ENCODE measurements around the gene C9orf43. TPM values are rescaled to one million over a fixed set of nuclear protein-coding genes. Genes with fewer than 3 reads are reported as not detected.

The C9orf43 gene
- total RNA-seq, 4 donors from 2014 or later: 0.57 to 2.2 (median 2.1) TPM

DNA sequence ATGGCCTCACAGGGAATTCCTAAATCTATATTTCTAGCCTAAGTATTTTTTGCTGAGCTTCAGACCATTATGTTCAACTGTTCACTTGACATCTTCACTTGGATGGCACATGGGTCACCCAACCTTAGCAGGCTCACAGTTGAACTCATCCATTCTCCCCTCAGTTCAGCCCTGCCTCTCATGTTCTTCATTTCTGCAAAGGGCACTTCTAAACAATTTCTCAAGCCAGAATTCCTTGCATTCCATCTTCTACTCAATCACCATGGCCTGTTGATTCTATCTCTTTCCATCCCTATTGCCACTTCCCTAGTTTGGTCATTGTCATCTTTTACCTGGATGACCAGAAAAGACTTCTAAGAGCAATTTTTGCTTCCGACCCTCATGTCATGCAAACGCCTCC is 45.7 kb downstream of the C9orf43 start:
- TF ChIP-seq POLR2A (IDR thresholded peaks at IDR 0.05) (no peak), POLR2AphosphoS5 (IDR thresholded peaks at IDR 0.05) (no peak), EP300 (IDR thresholded peaks at IDR 0.05) (no peak)
- TF ChIP-seq, protein P1, sequence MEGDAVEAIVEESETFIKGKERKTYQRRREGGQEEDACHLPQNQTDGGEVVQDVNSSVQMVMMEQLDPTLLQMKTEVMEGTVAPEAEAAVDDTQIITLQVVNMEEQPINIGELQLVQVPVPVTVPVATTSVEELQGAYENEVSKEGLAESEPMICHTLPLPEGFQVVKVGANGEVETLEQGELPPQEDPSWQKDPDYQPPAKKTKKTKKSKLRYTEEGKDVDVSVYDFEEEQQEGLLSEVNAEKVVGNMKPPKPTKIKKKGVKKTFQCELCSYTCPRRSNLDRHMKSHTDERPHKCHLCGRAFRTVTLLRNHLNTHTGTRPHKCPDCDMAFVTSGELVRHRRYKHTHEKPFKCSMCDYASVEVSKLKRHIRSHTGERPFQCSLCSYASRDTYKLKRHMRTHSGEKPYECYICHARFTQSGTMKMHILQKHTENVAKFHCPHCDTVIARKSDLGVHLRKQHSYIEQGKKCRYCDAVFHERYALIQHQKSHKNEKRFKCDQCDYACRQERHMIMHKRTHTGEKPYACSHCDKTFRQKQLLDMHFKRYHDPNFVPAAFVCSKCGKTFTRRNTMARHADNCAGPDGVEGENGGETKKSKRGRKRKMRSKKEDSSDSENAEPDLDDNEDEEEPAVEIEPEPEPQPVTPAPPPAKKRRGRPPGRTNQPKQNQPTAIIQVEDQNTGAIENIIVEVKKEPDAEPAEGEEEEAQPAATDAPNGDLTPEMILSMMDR (IDR thresholded peaks at IDR 0.05): no peak
- Histone ChIP-seq H3K4me1 (peaks cover 14% of the 10 kb centered on the region), H3K27me3 (no peaks in the 10 kb centered on the region), H3K9me3 (no peaks in the 10 kb centered on the region), H3K27ac (peak overlapping the region; percentile 55), H3K36me3 (no peaks in the 10 kb centered on the region), H3K4me3 (no peak overlapping the region)
- DNase-seq (ENCODE audit: low spot score in 2 of 2): no peak
- WGBS: 93% methylated on average over 2 of the region's 2 CpGs

DNA sequence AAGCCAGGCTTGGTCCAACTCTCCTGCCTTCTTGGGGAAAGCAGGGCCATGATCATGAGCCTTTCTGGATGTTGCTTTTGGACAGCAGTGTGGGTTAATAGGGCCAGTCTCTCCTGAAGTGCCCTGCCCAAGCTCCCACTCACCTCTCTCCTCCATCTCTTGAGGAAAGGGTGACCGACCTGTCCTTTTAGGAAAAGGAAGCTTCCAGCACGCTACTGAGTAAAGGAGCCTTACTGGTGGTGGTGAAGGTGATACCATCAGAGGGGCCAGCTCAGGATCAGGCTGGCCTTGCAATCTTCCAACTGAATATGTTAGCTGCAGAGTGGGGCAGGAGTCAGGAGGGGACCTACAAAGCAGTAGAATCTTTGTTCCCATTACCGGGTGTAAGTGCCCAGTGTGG is 50.7 kb downstream of the C9orf43 start:
- TF ChIP-seq POLR2AphosphoS5 (IDR thresholded peaks at IDR 0.05) (no peak), EP300 (IDR thresholded peaks at IDR 0.05) (no peak), POLR2A (IDR thresholded peaks at IDR 0.05) (no peak)
- TF ChIP-seq, protein P1 (IDR thresholded peaks at IDR 0.05): no peak
- peaks cover 9% of the 10 kb centered on the region for H3K4me1 ChIP-seq
- WGBS: 94% methylated on average over 3 of the region's 3 CpGs
- peaks cover 7% of the 10 kb centered on the region for H3K27me3 ChIP-seq
- H3K9me3 ChIP-seq: no peaks in the 10 kb centered on the region
- DNase-seq (ENCODE audit: low spot score in 2 of 2): no peak
- no peak overlapping the region for H3K4me3 ChIP-seq
- no peak overlapping the region for H3K27ac ChIP-seq
- no peaks in the 10 kb centered on the region for H3K36me3 ChIP-seq

DNA sequence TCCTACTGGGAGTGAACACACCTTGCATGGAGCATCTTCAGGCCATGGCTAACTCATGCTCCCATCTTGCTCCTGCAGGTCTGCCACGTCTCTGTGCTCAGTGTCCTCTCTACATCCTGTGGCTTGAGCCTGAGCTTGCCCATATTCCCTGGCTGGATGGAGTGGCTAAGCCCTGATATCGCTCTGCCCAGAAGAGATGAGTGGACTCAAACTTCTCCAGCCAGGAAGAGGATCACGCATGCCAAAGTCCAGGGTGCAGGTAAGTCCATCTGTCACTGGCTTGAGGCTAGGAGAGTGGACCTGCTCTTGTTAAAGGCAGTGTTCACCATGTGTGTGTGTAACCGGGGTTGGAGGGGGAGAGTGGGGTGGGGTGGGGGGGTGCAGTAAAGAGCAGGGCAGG is 51.4 kb downstream of the C9orf43 start:
- Histone ChIP-seq H3K27ac (no peak overlapping the region), H3K4me1 (peaks cover 9% of the 10 kb centered on the region), H3K9me3 (no peaks in the 10 kb centered on the region), H3K27me3 (peaks cover 7% of the 10 kb centered on the region), H3K36me3 (no peaks in the 10 kb centered on the region), H3K4me3 (no peak overlapping the region)
- WGBS: 98% methylated on average over 4 of the region's 4 CpGs
- TF ChIP-seq POLR2A (IDR thresholded peaks at IDR 0.05): no peak
- no peak for TF ChIP-seq POLR2AphosphoS5 (IDR thresholded peaks at IDR 0.05)
- no peak for TF ChIP-seq EP300 (IDR thresholded peaks at IDR 0.05)
- TF ChIP-seq, protein P1 (IDR thresholded peaks at IDR 0.05): no peak
- DNase-seq (ENCODE audit: low spot score in 2 of 2): no peak

DNA sequence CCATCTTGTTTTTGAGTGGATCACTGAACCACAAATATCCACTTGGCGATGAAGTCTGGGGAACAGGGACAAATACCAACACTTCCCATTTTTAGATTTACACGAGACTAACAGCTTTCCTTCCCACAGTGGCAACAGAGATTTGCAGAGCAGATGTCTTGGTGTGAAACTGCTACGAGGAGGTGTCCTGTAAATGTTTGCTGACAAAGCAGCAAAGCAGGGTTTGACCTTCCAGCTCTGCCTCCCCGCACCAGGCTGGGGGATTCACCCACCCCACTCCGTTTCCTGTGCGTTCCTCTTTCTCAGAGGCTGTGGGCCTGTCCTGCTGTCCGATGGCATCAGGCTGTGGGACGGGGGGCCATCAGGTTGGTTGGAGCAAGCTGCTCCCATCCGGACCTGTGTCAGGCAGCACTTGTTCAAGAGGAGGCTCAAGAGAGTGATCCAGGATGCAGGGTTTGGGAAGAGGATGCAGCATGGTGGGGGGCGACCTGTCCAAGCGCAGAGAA is 52.3 kb downstream of the C9orf43 start:
- no peak for DNase-seq (ENCODE audit: low spot score in 2 of 2)
- peak overlapping the region; percentile 44 for H3K4me3 ChIP-seq
- WGBS: 76% methylated on average over 11 of the region's 11 CpGs
- no peaks in the 10 kb centered on the region for H3K9me3 ChIP-seq
- H3K4me1 ChIP-seq: peaks cover 9% of the 10 kb centered on the region
- H3K27me3 ChIP-seq: peaks cover 7% of the 10 kb centered on the region
- TF ChIP-seq POLR2AphosphoS5 (IDR thresholded peaks at IDR 0.05) (no peak), EP300 (IDR thresholded peaks at IDR 0.05) (no peak), POLR2A (IDR thresholded peaks at IDR 0.05) (no peak)
- TF ChIP-seq, protein P1 (IDR thresholded peaks at IDR 0.05): no peak
- no peaks in the 10 kb centered on the region for H3K36me3 ChIP-seq
- no peak overlapping the region for H3K27ac ChIP-seq

DNA sequence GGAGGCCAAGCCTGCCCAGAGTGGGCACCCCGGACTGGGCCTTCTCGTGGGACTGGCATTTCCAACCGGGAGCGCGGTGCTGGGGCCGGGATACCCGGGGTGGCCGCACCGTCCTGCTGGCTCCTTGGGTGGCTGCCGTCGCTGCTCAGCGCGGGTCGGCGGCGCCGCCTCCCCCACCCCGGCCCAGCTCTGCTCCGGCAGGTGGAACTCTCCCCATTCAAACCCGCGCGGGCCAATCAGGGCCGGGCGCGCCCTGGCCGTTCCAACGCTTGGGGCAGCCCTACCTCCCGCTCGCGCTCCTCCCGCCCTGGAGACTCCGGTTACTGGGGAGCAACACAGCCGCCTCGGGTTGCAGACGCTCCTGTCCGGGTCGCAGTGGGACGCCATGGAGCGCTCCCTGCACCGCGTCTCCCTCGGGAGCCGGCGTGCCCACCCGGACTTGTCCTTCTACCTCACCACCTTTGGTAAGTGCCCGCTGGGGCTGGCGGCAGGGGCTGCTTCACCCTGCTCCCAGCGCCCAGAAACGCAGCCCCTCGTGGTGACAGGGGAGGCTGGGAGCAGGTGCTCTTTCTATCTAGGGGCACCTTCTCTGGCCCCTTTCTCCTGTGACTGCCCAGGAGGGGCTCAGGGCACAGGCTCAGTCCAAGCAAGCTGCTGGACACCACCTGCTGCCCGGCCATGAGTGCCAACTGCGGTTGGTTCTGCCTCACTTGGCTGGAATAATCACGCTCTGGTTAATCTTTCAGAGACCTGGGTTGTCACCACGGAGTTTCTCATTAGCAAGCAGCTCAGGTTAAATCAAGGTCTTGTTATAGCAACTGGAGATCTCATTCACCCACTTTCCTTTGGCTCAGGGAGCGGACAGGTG is 53.1 kb downstream of the C9orf43 start, which contains the start of gene RGS3:
TSS of gene RGS3 (plus strand) at position 310 of the 868 bp plus-strand sequence. CDS start at position 386, 76 bp downstream.
- no peak for DNase-seq (ENCODE audit: low spot score in 2 of 2)
- TF ChIP-seq EP300 (IDR thresholded peaks at IDR 0.05): no peak
- no peak for TF ChIP-seq POLR2A (IDR thresholded peaks at IDR 0.05)
- TF ChIP-seq, protein P1 (IDR thresholded peaks at IDR 0.05): no peak
- no peak for TF ChIP-seq POLR2AphosphoS5 (IDR thresholded peaks at IDR 0.05)
- 40% methylated on average over 1 of the region's 55 CpGs for WGBS
- no peak within 1 kb of the TSS for H3K27ac ChIP-seq
- H3K36me3 ChIP-seq: no peaks in the 10 kb centered on the region
- H3K9me3 ChIP-seq: no peaks in the 10 kb centered on the region
- H3K4me3 ChIP-seq: peak within 1 kb of the TSS; percentile 44
- peaks cover 9% of the 10 kb centered on the region for H3K4me1 ChIP-seq
- peaks cover 7% of the 10 kb centered on the region for H3K27me3 ChIP-seq

Data from suprapubic skin (tissue), 4 donors.